H9 (cell line): ENCODE measurements around the gene LINC00632. TPM values are rescaled to one million over a fixed set of nuclear protein-coding genes. Genes with fewer than 3 reads are reported as not detected.

ENCODE experiments used
- DNase-seq: peaks from one replicate; pipeline ENCODE4 v3.0.0-alpha.2; 2017
- H2AFZ ChIP-seq: one replicate; pipeline ENCODE4 v1.6.1; 2013; ENCODE audit warnings: mild to moderate bottlenecking, low read length, control low read depth, moderate library complexity
- H2AK5ac ChIP-seq: 2 replicates; pipeline ENCODE4 v1.6.1; 2013; ENCODE audit warnings: low read length, control low read depth, mixed read lengths; ENCODE audit not compliant: insufficient read length
- H2BK120ac ChIP-seq: one replicate; pipeline ENCODE4 v1.6.1; 2013; ENCODE audit warnings: low read depth, mild to moderate bottlenecking, low read length, control low read depth, inconsistent platforms; ENCODE audit not compliant: poor library complexity, severe bottlenecking
- H2BK12ac ChIP-seq: 2 replicates; pipeline ENCODE4 v1.6.1; 2013; ENCODE audit warnings: low read length, control low read depth, mixed read lengths, low read depth; ENCODE audit not compliant: insufficient read length
- H2BK15ac ChIP-seq: 2 replicates; pipeline ENCODE4 v1.6.1; 2013; ENCODE audit warnings: low read depth, low read length, control low read depth
- H2BK20ac ChIP-seq: one replicate; pipeline ENCODE4 v1.6.1; 2013; ENCODE audit warnings: low read depth, mild to moderate bottlenecking, low read length, control low read depth, inconsistent platforms; ENCODE audit not compliant: poor library complexity, severe bottlenecking
- H2BK5ac ChIP-seq: 2 replicates; pipeline ENCODE4 v1.6.1; 2013; ENCODE audit warnings: low read length, control low read depth, mixed read lengths; ENCODE audit not compliant: insufficient read length
- H3K14ac ChIP-seq: 2 replicates; pipeline ENCODE4 v1.6.1; 2013; ENCODE audit warnings: low read length, control low read depth; ENCODE audit not compliant: insufficient read depth
- H3K18ac ChIP-seq: 2 replicates; pipeline ENCODE4 v1.6.1; 2013; ENCODE audit warnings: low read depth, mild to moderate bottlenecking, mixed read lengths, low read length, control low read depth; ENCODE audit not compliant: insufficient read length
- H3K23ac ChIP-seq: 2 replicates; pipeline ENCODE4 v1.6.1; 2013; ENCODE audit warnings: low read length, control low read depth, mixed read lengths, low read depth; ENCODE audit not compliant: insufficient read length
- H3K23me2 ChIP-seq: 2 replicates; pipeline ENCODE4 v1.6.1; 2013; ENCODE audit warnings: low read depth, mild to moderate bottlenecking, mixed read lengths, low read length, control low read depth; ENCODE audit not compliant: insufficient read length, poor library complexity, severe bottlenecking
- H3K27ac ChIP-seq: 2 replicates; pipeline ENCODE4 v1.5.1; 2013; ENCODE audit warnings: low read length, control low read depth, mixed read lengths, low read depth; ENCODE audit not compliant: insufficient read length
- H3K27me3 ChIP-seq: 2 replicates; pipeline ENCODE4 v1.6.1; 2013; ENCODE audit warnings: low read length, control low read depth, inconsistent platforms; ENCODE audit not compliant: insufficient read depth
- H3K4ac ChIP-seq: 2 replicates; pipeline ENCODE4 v1.6.1; 2013; ENCODE audit warnings: low read depth, mild to moderate bottlenecking, control low read depth, inconsistent platforms, low read length, moderate library complexity
- H3K4me1 ChIP-seq: 2 replicates; pipeline ENCODE4 v1.6.1; 2013; ENCODE audit warnings: low read length, control low read depth, inconsistent platforms; ENCODE audit not compliant: insufficient read depth
- H3K4me2 ChIP-seq: 2 replicates; pipeline ENCODE4 v1.6.1; 2013; ENCODE audit warnings: low read length, control low read depth, mixed read lengths; ENCODE audit not compliant: insufficient read length, insufficient read depth
- H3K56ac ChIP-seq: 2 replicates; pipeline ENCODE4 v1.6.1; 2013; ENCODE audit warnings: low read depth, mild to moderate bottlenecking, mixed read lengths, low read length, control low read depth; ENCODE audit not compliant: insufficient read length
- H3K79me1 ChIP-seq: 2 replicates; pipeline ENCODE4 v1.6.1; 2013; ENCODE audit warnings: low read depth, mild to moderate bottlenecking, moderate library complexity, low read length, control low read depth, inconsistent platforms; ENCODE audit not compliant: insufficient read depth, poor library complexity, severe bottlenecking
- H3K79me2 ChIP-seq: 2 replicates; pipeline ENCODE4 v1.6.1; 2013; ENCODE audit warnings: low read length, control low read depth, inconsistent platforms; ENCODE audit not compliant: insufficient read depth
- H3K9ac ChIP-seq: 2 replicates; pipeline ENCODE4 v1.6.1; 2013; ENCODE audit warnings: low read length, control low read depth, mixed read lengths; ENCODE audit not compliant: insufficient read length; ENCODE audit errors: extremely low read depth
- H3K9me3 ChIP-seq: one replicate; pipeline ENCODE4 v1.6.1; 2013; ENCODE audit warnings: low read depth, low read length, inconsistent platforms; ENCODE audit not compliant: control insufficient read depth
- H3T11ph ChIP-seq: one replicate; pipeline ENCODE4 v1.6.1; 2013; ENCODE audit warnings: mild to moderate bottlenecking, low read length, control low read depth, inconsistent platforms
- H4K20me1 ChIP-seq: one replicate; pipeline ENCODE4 v1.6.1; 2013; ENCODE audit not compliant: control insufficient read depth, insufficient read length, insufficient read depth
- H4K5ac ChIP-seq: 2 replicates; pipeline ENCODE4 v1.6.1; 2013; ENCODE audit warnings: low read depth, mild to moderate bottlenecking, mixed read lengths, low read length, control low read depth; ENCODE audit not compliant: insufficient read length
- H4K8ac ChIP-seq: replicated peaks from 2 replicates; pipeline ENCODE4 v1.6.1; 2013; ENCODE audit warnings: low read length, control low read depth, mixed read lengths, low read depth; ENCODE audit not compliant: insufficient read length
- H4K91ac ChIP-seq: 2 replicates; pipeline ENCODE4 v1.6.1; 2013; ENCODE audit warnings: low read depth, mild to moderate bottlenecking, moderate library complexity, mixed read lengths, low read length, control low read depth; ENCODE audit not compliant: insufficient read length
- H3K27ac Mint-ChIP-seq, 3 experiments: 2 replicates in 2 of 3; 3 replicates in 1 of 3; pipeline ENCODE4 v1.8.0; 2020 to 2021; ENCODE audit warnings: mixed read lengths in 3 of 3, mild to moderate bottlenecking in 1 of 3, moderate library complexity in 1 of 3
- H3K27me3 Mint-ChIP-seq: 2 replicates; pipeline ENCODE4 v1.8.0; 2021; ENCODE audit warnings: low read depth, mild to moderate bottlenecking, moderate library complexity, mixed read lengths
- H3K36me3 Mint-ChIP-seq, 3 experiments: 2 replicates in 2 of 3; 3 replicates in 1 of 3; pipeline ENCODE4 v1.8.0; 2020 to 2021; ENCODE audit warnings: low read depth in 3 of 3, mixed read lengths in 3 of 3; ENCODE audit not compliant: insufficient read depth in 1 of 3
- H3K4me1 Mint-ChIP-seq, 2 experiments: 2 replicates each; pipeline ENCODE4 v1.8.0; 2020; ENCODE audit warnings: mixed read lengths in 2 of 2
- H3K4me3 Mint-ChIP-seq, 2 experiments: 2 replicates in 1 of 2; 3 replicates in 1 of 2; pipeline ENCODE4 v1.8.0; 2020 to 2021; ENCODE audit warnings: mild to moderate bottlenecking in 2 of 2, mixed read lengths in 2 of 2, moderate library complexity in 1 of 2
- H3K9me3 Mint-ChIP-seq, 2 experiments: 2 replicates in 1 of 2; 3 replicates in 1 of 2; pipeline ENCODE4 v1.8.0; 2020; ENCODE audit warnings: mild to moderate bottlenecking in 2 of 2, mixed read lengths in 2 of 2, moderate library complexity in 1 of 2
- WGBS: extraction: QIAGEN DNeasy Blood & Tissue Kit; methylation state at CpG from one replicate; pipeline ENCODE4 v1.1.7; 2013; ENCODE audit warnings: missing lambda C conversion rate, low lambda C conversion rate, mixed read lengths; ENCODE audit not compliant: insufficient read length; ENCODE audit errors: extremely low coverage; 5-methylcytosine and 5-hydroxymethylcytosine counted together
- total RNA-seq: library from RNA; stranded (reverse); gene quantifications from 2 replicates; pipeline ENCODE4 v1.2.1, GENCODE V29; 2021
- TF ChIP-seq, protein P1 (sequence below): fragments of 200-600 bp; sonication (generic); conservative IDR thresholded peaks from 3 replicates; pipeline ENCODE4 v1.8.0; 2021; ENCODE audit warnings: antibody characterized with exemption, mild to moderate bottlenecking

LINC00632 gene
- total RNA-seq, 1 experiment from 2014 or later = 46.3 TPM

DNA sequence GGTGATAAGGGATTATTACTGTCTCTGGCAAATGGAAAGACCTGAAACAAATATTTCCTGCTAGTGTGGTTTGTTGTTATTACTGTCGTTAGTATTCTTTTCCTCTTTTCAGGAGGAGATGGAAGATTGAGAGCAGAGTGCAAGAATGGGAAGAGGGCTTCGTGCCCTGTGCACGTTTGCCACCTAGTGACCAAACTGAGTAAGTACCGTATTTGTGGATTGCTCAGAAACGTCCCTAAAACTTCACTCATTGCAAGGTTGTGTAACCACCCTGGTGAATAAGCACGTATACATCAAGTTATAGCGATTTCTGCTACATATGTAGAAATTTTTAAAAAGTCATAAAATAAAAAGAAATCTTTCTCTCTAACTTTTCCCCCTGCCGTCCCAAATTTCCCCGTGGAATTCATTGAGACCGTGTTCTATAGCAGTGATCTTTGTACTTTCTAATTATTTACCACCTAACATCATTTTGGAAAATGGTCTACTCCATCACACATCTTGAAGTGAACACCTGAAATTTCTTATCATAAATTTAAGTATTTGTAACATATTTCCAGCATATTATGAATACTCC is 24.3 kb downstream of the LINC00632 start:
- H3K4me1 Mint-ChIP-seq = no peaks in the 10 kb centered on the region
- H3K4me1 ChIP-seq = no peaks in the 10 kb centered on the region
- no peaks in the 10 kb centered on the region; a peak in 1 of 7 replicates for H3K36me3 Mint-ChIP-seq
- no peak overlapping the region for H3K23ac ChIP-seq
- no peak overlapping the region for H3K9ac ChIP-seq
- no peaks in the 10 kb centered on the region for H3K27me3 ChIP-seq
- H3K27ac ChIP-seq = no peak overlapping the region
- no peaks in the 10 kb centered on the region for H4K20me1 ChIP-seq
- H3K79me2 ChIP-seq = no peaks in the 10 kb centered on the region
- no peak overlapping the region for H3K4me2 ChIP-seq
- no peak for DNase-seq
- no peak overlapping the region for H3T11ph ChIP-seq
- no peaks in the 10 kb centered on the region for H3K27me3 Mint-ChIP-seq
- H4K5ac ChIP-seq = no peak overlapping the region
- TF ChIP-seq, protein P1, sequence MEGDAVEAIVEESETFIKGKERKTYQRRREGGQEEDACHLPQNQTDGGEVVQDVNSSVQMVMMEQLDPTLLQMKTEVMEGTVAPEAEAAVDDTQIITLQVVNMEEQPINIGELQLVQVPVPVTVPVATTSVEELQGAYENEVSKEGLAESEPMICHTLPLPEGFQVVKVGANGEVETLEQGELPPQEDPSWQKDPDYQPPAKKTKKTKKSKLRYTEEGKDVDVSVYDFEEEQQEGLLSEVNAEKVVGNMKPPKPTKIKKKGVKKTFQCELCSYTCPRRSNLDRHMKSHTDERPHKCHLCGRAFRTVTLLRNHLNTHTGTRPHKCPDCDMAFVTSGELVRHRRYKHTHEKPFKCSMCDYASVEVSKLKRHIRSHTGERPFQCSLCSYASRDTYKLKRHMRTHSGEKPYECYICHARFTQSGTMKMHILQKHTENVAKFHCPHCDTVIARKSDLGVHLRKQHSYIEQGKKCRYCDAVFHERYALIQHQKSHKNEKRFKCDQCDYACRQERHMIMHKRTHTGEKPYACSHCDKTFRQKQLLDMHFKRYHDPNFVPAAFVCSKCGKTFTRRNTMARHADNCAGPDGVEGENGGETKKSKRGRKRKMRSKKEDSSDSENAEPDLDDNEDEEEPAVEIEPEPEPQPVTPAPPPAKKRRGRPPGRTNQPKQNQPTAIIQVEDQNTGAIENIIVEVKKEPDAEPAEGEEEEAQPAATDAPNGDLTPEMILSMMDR = peak; percentile 85
- H3K18ac ChIP-seq = no peak overlapping the region
- H3K23me2 ChIP-seq = no peaks in the 10 kb centered on the region
- no peak overlapping the region for H2BK20ac ChIP-seq
- H3K56ac ChIP-seq = no peak overlapping the region
- H3K14ac ChIP-seq = no peak overlapping the region
- H2BK15ac ChIP-seq = no peak overlapping the region
- H3K79me1 ChIP-seq = no peaks in the 10 kb centered on the region
- H3K4ac ChIP-seq = no peak overlapping the region
- H2BK12ac ChIP-seq = no peak overlapping the region
- H3K9me3 Mint-ChIP-seq = peaks cover 0 to 4% of the 10 kb centered on the region in 2 experiments; a peak in 2 of 5 replicates
- H3K27ac Mint-ChIP-seq = no peak overlapping the region
- WGBS = no CpG with 5 or more reads among the region's 10 CpGs
- no peak overlapping the region for H2BK5ac ChIP-seq
- no peak overlapping the region for H4K91ac ChIP-seq
- H2AK5ac ChIP-seq = no peak overlapping the region
- no peak overlapping the region for H4K8ac ChIP-seq
- no peak overlapping the region for H2AFZ ChIP-seq
- no peak overlapping the region for H2BK120ac ChIP-seq
- no peaks in the 10 kb centered on the region for H3K9me3 ChIP-seq
- no peak overlapping the region for H3K4me3 Mint-ChIP-seq
